ENCODE data around the gene GRIA4. TPM values are rescaled to one million over a fixed set of nuclear protein-coding genes. Genes with fewer than 3 reads are reported as not detected.
A peak's percentile ranks its signal among the peaks of the same experiment; 100 is the strongest.

The GRIA4 gene
- total RNA-seq, 1 donor from 2014 or later = 0.27 TPM

DNA sequence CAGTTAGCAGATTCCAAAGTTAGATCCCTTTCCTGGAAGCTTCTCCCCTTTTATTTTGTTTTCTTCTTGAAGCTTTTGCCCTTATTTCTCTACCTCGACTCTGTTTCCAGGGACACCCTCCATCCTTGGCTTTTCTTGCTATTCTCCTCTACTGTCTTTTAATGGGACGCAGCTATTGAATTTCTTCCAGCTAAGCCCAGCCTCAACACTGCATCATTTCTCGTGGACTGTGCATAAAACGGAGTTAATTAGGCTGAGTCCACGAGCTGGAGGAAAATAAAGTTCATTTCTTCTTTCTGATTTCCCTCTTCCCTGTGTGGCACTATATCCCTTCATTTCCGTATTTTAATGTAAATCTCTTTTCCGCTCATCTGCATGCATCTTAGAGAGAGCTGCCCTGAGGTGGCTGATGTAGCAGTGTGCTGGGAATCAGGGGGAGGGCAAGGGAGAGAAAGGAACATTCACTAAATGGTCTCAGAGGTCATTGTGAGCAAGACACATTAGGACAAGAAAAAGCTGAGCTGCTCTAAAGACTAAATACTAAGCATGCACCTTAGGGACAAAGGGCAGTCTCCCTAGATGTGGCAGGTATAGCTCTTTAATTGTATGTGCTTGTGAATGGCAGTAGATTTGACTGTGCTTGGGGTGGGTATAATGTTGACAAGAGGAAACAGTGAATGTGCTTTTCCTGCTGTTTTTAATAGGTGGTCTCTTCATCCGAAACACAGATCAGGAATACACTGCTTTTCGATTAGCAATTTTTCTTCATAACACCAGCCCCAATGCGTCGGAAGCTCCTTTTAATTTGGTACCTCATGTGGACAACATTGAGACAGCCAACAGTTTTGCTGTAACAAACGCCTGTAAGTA lies 1.9 kb downstream of the GRIA4 start:
- DNase-seq (ENCODE audit: low read depth) (no peak), FAIRE-seq (no peak)
- H3K4me1 Mint-ChIP-seq (ENCODE audit: low read depth, unreplicated experiment) = peaks cover 2% of the 10 kb centered on the region
- Histone ChIP-seq H3K4me1 (ENCODE audit: insufficient read depth, low read length) (peaks cover 14% of the 10 kb centered on the region), H3K27ac (ENCODE audit: low read depth, low read length) (no peak overlapping the region), H3K4me2 (ENCODE audit: low read length) (peak overlapping the region; percentile 97), H3K36me3 (ENCODE audit: insufficient read depth, low read length) (no peaks in the 10 kb centered on the region), H3K79me2 (ENCODE audit: insufficient read depth, low read length) (no peaks in the 10 kb centered on the region), H4K20me1 (ENCODE audit: insufficient read depth, low read length) (no peaks in the 10 kb centered on the region), H3K9ac (ENCODE audit: low read length) (no peak overlapping the region), H3K27me3 (ENCODE audit: insufficient read depth, low read length) (peaks cover 27% of the 10 kb centered on the region), H2AFZ (ENCODE audit: low read depth, low read length) (peak overlapping the region; percentile 22), H3K9me3 (ENCODE audit: insufficient read depth, low read depth, low read length) (no peaks in the 10 kb centered on the region), H3K4me3 (ENCODE audit: insufficient read depth, low read depth, low read length) (no peak overlapping the region)
- no peak overlapping the region for H3K27ac Mint-ChIP-seq (ENCODE audit: unreplicated experiment)
- H3K27me3 Mint-ChIP-seq (ENCODE audit: low read depth, unreplicated experiment) = peaks cover 35% of the 10 kb centered on the region
- peak overlapping the region; percentile 87 for H3K4me3 Mint-ChIP-seq (ENCODE audit: unreplicated experiment)
- no peaks in the 10 kb centered on the region for H3K36me3 Mint-ChIP-seq (ENCODE audit: low read depth, unreplicated experiment)
- no peaks in the 10 kb centered on the region for H3K9me3 Mint-ChIP-seq (ENCODE audit: unreplicated experiment)
- no peak for TF ChIP-seq EZH2 (IDR thresholded peaks at IDR 0.05; ENCODE audit: insufficient read depth, low read length)
- TF ChIP-seq, protein P1, sequence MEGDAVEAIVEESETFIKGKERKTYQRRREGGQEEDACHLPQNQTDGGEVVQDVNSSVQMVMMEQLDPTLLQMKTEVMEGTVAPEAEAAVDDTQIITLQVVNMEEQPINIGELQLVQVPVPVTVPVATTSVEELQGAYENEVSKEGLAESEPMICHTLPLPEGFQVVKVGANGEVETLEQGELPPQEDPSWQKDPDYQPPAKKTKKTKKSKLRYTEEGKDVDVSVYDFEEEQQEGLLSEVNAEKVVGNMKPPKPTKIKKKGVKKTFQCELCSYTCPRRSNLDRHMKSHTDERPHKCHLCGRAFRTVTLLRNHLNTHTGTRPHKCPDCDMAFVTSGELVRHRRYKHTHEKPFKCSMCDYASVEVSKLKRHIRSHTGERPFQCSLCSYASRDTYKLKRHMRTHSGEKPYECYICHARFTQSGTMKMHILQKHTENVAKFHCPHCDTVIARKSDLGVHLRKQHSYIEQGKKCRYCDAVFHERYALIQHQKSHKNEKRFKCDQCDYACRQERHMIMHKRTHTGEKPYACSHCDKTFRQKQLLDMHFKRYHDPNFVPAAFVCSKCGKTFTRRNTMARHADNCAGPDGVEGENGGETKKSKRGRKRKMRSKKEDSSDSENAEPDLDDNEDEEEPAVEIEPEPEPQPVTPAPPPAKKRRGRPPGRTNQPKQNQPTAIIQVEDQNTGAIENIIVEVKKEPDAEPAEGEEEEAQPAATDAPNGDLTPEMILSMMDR (IDR thresholded peaks at IDR 0.05; ENCODE audit: insufficient read depth, low read depth, low read length) = no peak

DNA sequence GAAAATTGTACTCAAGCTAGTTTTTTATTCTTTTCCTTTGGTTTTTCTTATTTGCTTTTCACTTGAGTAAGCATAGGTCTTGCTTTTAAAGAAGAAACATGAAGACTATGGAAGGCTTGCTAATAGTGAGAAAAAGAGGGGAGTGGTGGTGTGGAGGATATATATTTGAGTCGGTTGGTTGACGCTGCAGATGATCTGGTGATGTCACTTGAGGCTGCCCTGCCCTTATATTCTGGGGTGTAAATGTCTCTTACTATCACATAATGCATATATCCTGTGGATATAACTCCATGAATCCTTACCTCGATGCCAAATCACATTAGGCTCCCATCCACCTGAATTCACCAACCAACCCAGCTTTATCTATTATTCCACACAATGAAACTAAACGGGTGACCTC lies 2.9 kb downstream of the GRIA4 start:
- Mint-ChIP-seq H3K4me3 (ENCODE audit: unreplicated experiment) (no peak overlapping the region), H3K36me3 (ENCODE audit: low read depth, unreplicated experiment) (no peaks in the 10 kb centered on the region), H3K27ac (ENCODE audit: unreplicated experiment) (no peak overlapping the region), H3K27me3 (ENCODE audit: low read depth, unreplicated experiment) (peaks cover 35% of the 10 kb centered on the region), H3K9me3 (ENCODE audit: unreplicated experiment) (no peaks in the 10 kb centered on the region), H3K4me1 (ENCODE audit: low read depth, unreplicated experiment) (peaks cover 2% of the 10 kb centered on the region)
- H3K4me3 ChIP-seq (ENCODE audit: insufficient read depth, low read depth, low read length) = no peak overlapping the region
- H2AFZ ChIP-seq (ENCODE audit: low read depth, low read length) = no peak overlapping the region
- H3K9ac ChIP-seq (ENCODE audit: low read length) = no peak overlapping the region
- TF ChIP-seq, protein P1 (IDR thresholded peaks at IDR 0.05; ENCODE audit: insufficient read depth, low read depth, low read length) = no peak
- TF ChIP-seq EZH2 (IDR thresholded peaks at IDR 0.05; ENCODE audit: insufficient read depth, low read length) = no peak
- H4K20me1 ChIP-seq (ENCODE audit: insufficient read depth, low read length) = no peaks in the 10 kb centered on the region
- H3K4me1 ChIP-seq (ENCODE audit: insufficient read depth, low read length) = peaks cover 14% of the 10 kb centered on the region
- DNase-seq (ENCODE audit: low read depth) = no peak
- H3K4me2 ChIP-seq (ENCODE audit: low read length) = no peak overlapping the region
- no peaks in the 10 kb centered on the region for H3K79me2 ChIP-seq (ENCODE audit: insufficient read depth, low read length)
- H3K9me3 ChIP-seq (ENCODE audit: insufficient read depth, low read depth, low read length) = no peaks in the 10 kb centered on the region
- no peaks in the 10 kb centered on the region for H3K36me3 ChIP-seq (ENCODE audit: insufficient read depth, low read length)
- peaks cover 27% of the 10 kb centered on the region for H3K27me3 ChIP-seq (ENCODE audit: insufficient read depth, low read length)
- H3K27ac ChIP-seq (ENCODE audit: low read depth, low read length) = no peak overlapping the region
- FAIRE-seq = no peak

DNA sequence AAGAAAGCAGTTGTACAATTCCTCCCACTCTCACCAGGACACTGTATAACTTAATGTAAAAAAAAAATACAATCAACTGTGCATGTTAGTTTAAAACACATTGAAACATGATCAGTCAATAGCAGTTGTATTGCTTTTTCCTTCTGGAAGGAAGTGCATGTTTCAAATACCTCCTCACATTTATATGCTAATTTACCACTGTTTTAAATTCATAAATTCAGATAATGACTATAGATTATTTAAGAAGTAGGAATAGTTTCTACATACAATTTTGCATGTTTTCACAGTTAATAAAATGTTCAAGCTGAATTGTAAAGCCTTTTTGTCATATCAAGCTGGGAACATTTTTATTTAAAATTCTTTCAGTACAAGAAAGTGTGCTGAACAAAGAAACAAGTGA lies 3.3 kb downstream of the GRIA4 start:
- no peaks in the 10 kb centered on the region for H3K9me3 Mint-ChIP-seq (ENCODE audit: unreplicated experiment)
- FAIRE-seq (no peak), DNase-seq (ENCODE audit: low read depth) (no peak)
- H3K36me3 ChIP-seq (ENCODE audit: insufficient read depth, low read length) = no peaks in the 10 kb centered on the region
- H3K27ac ChIP-seq (ENCODE audit: low read depth, low read length) = no peak overlapping the region
- no peaks in the 10 kb centered on the region for H4K20me1 ChIP-seq (ENCODE audit: insufficient read depth, low read length)
- peaks cover 27% of the 10 kb centered on the region for H3K27me3 ChIP-seq (ENCODE audit: insufficient read depth, low read length)
- no peak overlapping the region for H3K4me3 Mint-ChIP-seq (ENCODE audit: unreplicated experiment)
- peaks cover 2% of the 10 kb centered on the region for H3K4me1 Mint-ChIP-seq (ENCODE audit: low read depth, unreplicated experiment)
- H3K4me2 ChIP-seq (ENCODE audit: low read length) = no peak overlapping the region
- no peaks in the 10 kb centered on the region for H3K9me3 ChIP-seq (ENCODE audit: insufficient read depth, low read depth, low read length)
- H3K9ac ChIP-seq (ENCODE audit: low read length) = no peak overlapping the region
- H3K27me3 Mint-ChIP-seq (ENCODE audit: low read depth, unreplicated experiment) = peaks cover 35% of the 10 kb centered on the region
- TF ChIP-seq, protein P1 (IDR thresholded peaks at IDR 0.05; ENCODE audit: insufficient read depth, low read depth, low read length) = no peak
- no peak for TF ChIP-seq EZH2 (IDR thresholded peaks at IDR 0.05; ENCODE audit: insufficient read depth, low read length)
- no peak overlapping the region for H2AFZ ChIP-seq (ENCODE audit: low read depth, low read length)
- no peaks in the 10 kb centered on the region for H3K36me3 Mint-ChIP-seq (ENCODE audit: low read depth, unreplicated experiment)
- no peak overlapping the region for H3K4me3 ChIP-seq (ENCODE audit: insufficient read depth, low read depth, low read length)
- no peak overlapping the region for H3K27ac Mint-ChIP-seq (ENCODE audit: unreplicated experiment)
- peaks cover 14% of the 10 kb centered on the region for H3K4me1 ChIP-seq (ENCODE audit: insufficient read depth, low read length)
- no peaks in the 10 kb centered on the region for H3K79me2 ChIP-seq (ENCODE audit: insufficient read depth, low read length)
